ENCODE measurements around the gene IMPDH1.

The IMPDH1 gene

DNA sequence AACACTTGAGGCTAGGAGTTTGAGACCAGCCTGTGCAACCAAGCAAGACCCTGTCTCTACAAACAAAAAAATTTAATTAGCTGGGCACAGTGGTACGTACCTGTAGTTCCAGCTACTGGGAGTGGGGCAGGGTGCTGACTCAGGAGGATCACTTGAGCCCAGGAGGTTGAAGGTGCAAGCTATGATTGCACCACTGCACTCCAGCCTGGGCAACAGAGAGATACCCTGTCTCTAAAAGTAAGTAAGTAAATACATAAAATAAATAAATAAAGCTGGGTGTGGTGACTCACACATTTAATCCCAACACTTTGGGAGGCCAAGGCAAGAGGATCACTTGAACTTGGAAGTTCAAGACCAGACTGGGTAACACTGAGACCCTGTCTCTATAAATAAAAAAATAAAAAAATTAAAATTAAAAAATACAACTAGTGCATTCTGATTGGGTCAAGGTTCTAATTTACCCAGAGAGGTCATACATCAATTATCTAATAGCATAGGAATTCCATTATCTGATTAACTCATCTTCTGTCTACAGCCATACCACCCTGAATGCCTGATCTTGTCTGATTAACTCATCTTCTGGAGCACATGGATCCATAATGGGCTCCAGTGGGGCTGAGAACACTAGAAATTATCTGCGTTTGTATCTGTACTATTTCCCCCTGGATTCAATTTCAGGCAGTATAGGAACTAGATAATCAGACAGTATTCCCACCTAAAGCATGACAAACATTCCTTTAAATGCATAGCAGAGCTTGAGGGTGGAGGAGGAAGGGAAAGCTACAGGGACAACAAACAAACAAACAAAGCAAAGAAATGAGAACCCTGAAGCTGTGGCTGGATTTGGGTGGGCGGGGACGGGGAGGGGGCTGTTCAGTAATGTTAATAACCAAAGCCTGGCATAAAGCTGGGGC lies 24.9 kb upstream of the IMPDH1 start:
- DNase-seq, result no peak

DNA sequence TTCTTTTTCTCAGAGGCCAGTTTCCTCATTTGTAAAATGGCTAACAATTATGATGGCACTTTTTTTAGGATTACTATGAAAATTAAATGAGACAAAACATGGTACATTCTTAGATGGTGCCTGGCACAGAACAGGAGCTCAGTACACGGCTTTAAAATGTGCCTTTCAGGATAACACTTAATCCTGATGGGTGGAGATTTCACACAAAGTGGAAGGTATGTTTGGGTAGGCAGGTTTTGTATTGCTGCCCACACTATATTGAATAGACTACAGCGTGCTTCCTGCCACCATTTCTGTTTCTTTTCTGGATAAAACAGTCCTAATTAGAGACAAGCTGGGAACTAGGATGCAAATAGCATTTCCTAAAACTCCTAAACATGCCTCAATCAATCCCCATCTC lies 22.0 kb upstream of the IMPDH1 start:
- DNase-seq, result no peak

- DNase-seq, result no peak
Measured at GRCh38 chr7:128431221-128431620, 21.4 kb upstream of the IMPDH1 start.

GRCh38 chr7:128430207-128430606 lies 20.4 kb upstream of the IMPDH1 start:
- no peak for DNase-seq

DNA sequence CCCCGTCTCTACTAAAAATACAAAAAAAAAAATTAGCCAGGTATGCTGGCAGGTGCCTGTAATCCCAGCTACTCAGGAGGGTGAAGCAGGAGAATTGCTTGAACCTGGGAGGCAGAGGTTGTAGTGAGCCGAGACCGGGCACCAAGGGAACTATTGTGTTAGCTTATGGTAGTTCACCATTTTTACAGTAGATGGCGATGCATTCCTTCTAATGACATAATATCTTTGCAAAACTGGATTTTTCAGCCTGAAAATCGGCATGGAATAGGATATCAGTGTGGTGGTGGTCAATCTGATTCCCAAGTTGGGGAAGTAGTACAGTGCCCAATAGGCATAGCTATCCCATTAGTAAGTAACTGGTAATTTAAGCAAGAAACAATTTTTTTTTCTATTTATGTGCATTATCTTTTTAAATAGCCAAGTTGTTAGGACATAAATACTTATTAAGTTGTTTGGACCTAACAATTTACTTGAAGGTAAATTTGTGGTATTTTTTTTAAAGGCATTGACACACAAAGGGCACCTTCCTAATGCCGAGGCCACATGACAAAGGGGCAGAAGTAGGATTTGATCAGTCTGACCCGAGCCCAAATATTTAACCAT lies 17.6 kb upstream of the IMPDH1 start:
- DNase-seq, result peak; percentile 69

GRCh38 chr7:128425850-128426249 lies 16.1 kb upstream of the IMPDH1 start:
- peak; percentile 82 for DNase-seq

GRCh38 chr7:128424686-128425275 lies 15.0 kb upstream of the IMPDH1 start:
- no peak for DNase-seq

DNA sequence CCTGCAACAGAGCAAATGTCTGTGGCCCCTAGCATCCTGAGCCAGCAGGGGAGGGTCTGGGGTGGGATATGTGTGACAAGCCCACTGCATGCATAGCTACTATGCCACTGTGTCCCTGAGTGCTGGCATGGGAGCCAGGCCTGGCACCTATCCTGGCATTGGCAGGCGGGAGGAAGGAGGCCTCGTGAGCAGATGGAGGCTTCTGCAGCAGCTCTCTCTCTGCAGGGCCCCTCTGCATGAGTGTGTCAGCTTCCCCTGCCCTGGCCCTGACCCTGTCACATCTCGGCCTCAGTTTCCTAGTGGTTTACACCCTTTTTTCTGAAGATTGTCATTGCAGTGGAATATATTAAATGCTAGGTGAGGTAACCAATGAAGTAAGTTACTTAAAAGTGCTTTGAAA lies 13.1 kb upstream of the IMPDH1 start:
- DNase-seq, result peak; percentile 32

DNA sequence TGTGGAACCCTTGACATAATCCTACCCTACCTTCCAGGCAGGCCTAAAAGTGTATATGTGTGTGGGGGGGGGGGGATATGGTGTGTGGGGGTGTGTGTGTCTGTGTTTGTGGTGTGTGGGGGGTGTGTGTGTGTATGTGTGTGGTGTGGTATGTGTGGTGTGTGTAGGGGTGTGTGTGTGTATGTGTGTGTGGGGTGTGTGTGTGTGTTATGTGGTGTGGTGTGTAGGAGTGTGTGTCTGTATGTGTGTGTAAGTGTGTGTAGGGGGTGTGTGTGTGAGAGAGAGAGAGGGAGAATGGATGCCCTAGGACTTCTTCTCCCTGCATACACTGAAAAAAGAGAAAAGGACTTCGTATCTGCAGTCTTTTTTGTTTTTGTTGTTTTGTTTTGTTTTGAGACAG lies 12.3 kb upstream of the IMPDH1 start:
- no peak for DNase-seq

GRCh38 chr7:128421384-128421783 lies 11.6 kb upstream of the IMPDH1 start:
- DNase-seq, result no peak

- DNase-seq, result no peak
Measured at GRCh38 chr7:128420773-128421172, 11.0 kb upstream of the IMPDH1 start.

DNA sequence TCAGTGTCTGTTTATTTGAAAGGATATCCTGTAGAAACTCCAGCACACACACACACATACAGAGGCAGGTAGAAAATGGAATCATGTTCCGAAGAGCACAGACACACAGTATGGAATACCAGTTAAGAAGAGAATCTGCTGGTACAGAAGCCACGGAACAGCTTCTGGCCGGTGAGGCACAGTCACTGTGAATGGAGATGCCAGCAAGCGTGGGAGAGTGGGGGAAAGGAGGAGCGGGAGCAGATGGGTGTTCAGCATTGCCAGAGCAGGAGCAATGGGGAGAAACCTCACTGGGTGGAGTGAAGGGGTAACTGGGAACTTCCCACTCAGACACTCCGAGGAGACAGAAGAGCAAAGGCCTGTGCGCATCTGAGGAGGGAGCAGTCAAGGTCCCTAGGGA lies 9.5 kb upstream of the IMPDH1 start:
- DNase-seq, result no peak

GRCh38 chr7:128417071-128417470 lies 7.3 kb upstream of the IMPDH1 start:
- DNase-seq, result no peak

DNA sequence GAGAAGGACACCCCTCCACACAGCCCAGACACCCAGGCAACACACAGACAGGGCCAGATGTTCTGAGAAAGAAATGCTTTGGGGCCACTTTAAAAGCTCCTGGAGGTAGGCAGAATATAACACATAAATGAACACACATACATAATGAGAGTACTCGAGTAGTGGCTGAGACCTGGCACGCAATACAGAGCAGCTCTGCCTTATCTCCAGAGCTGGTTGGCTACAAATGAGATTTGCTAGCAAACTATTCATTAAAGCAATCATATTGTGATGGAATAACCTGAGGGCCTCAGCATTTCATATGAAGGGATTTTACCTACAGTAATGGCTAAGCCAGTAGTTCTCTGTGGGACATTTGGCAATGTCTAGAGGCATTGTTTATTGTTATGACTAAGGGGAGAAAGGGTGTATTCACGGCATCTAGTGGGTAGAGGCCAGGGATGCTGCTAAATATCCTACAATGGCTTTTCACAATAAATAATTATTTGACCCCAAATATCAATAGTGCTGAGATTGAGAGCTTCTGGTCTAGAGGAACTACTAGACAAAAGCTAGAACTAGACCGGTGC lies 5.5 kb upstream of the IMPDH1 start:
- no peak for DNase-seq

GRCh38 chr7:128410451-128410753 lies 620 bp upstream of the IMPDH1 start:
- DNase-seq, result no peak

DNA sequence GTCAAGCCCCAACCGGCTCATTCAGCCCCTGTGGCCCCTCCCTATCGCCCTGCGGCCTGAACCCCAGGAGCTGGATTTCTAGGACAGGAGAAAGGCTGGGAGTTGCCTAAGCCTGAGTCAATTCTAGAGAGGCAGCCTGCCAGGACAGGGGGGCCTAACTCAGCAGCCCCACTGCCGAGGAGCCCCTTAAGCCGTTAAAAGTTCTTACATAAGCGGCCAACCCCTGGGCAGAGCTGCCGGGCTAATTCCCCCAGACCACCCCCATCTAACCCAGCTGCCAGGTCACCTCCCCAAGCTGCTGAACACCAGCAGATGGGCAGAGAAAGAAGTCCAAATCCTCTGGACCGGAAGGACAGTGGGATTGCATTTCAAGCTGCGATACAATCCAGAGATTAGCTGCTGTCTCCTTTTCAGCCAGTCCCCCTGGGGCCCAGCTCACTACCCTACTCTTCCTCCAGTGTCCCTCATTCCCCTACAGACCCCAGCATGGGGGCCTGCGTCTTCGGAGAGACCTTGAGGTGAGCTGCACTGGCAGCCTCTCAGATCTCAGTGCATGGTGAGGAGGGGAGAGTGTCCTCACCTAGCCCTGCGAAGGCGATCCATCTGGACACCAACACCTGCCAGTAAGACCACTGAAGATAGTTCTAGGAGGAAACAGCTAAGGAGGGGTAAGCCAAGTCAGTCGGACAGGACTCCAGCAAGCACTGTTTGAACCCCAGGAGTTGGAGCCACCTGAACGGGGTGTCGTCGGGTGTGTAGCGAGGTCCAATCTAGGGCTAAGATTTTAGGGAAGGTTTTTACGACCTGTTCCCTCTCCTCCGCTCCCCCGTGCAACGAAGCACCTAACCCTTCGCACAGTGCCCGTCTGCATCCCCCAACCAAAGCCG lies 830 bp downstream of the IMPDH1 start:
- DNase-seq, result no peak

GRCh38 chr7:128407751-128408708 lies 1.8 kb downstream of the IMPDH1 start:
- DNase-seq, result no peak

- no peak for DNase-seq
Measured at GRCh38 chr7:128407233-128407589, 2.6 kb downstream of the IMPDH1 start.

GRCh38 chr7:128406314-128407232 lies 3.2 kb downstream of the IMPDH1 start:
- no peak for DNase-seq

DNA sequence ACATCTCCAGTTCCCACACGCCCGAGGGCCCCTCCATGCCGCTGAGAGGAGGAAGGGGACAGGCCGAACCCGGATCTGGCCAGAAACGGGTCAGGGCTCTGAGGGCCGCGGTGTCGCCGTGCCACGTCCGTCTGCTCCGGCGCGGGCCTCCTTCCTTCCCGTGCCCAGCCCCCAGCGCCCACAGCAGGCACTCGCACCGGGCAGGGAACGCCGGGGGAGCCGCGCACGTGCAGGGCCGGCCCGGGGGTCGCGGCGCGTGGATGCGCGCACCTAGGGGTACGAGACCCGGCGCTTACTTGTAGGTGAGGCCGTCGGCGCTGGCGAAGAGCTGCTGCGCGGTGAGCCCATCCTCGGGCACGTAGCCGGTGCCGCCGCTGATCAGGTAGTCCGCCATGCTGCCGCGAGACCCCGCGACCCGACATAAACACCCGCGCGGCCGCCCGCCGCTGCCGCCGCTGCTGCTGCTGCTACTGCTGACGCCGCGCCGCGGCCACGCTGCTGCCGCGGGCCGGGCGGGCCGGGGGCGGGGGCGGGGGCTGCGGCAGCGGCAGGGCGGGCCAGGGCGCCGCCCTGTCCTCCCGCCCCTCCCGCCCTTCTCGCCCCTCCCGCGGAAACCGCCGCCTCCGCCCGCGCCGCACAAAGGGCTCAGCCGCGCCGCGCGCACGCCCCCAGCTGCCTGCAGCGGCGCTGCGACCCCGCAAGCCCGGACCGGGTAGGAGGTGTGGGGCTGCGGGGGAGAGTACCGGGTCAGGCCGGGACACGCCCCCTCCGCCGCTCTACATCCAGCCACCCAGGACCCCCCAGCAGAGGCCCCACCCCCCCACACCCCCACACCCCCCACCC lies 4.1 kb downstream of the IMPDH1 start:
- DNase-seq, result peak; percentile 73
